Fibroblast of the aortic adventitia (primary cell): ENCODE data around the gene RPS18. TPM values are rescaled to one million over a fixed set of nuclear protein-coding genes. Genes with fewer than 3 reads are reported as not detected.
"Not testable (repeated sequence)": the region's sequence is repeated elsewhere in the genome, so short reads cannot be mapped to it uniquely, and the experiment has no call there.

Experiments used
- DNase-seq: peaks from one replicate; pipeline ENCODE4 v3.0.0-alpha.2; 2010; ENCODE audit warnings: low read depth
- H3K4me3 ChIP-seq: 2 replicates; pipeline ENCODE4 v1.5.1; 2011; ENCODE audit warnings: low read depth, mild to moderate bottlenecking, control low read depth, low read length, moderate library complexity
- total RNA-seq: library from RNA; depleted of rRNA; stranded (reverse); fragments of >200 nt; gene quantifications from 2 replicates; pipeline ENCODE4 v1.2.3, GENCODE V29; 2012; ENCODE audit warnings: low replicate concordance
- TF ChIP-seq, protein P1 (sequence below): IDR thresholded peaks from 2 replicates; pipeline ENCODE4 v1.5.1; 2011; ENCODE audit warnings: mild to moderate bottlenecking, low read length, control low read depth, inconsistent platforms; ENCODE audit not compliant: insufficient read depth

RPS18 gene
- total RNA-seq, 1 donor: 4,237 TPM

DNA sequence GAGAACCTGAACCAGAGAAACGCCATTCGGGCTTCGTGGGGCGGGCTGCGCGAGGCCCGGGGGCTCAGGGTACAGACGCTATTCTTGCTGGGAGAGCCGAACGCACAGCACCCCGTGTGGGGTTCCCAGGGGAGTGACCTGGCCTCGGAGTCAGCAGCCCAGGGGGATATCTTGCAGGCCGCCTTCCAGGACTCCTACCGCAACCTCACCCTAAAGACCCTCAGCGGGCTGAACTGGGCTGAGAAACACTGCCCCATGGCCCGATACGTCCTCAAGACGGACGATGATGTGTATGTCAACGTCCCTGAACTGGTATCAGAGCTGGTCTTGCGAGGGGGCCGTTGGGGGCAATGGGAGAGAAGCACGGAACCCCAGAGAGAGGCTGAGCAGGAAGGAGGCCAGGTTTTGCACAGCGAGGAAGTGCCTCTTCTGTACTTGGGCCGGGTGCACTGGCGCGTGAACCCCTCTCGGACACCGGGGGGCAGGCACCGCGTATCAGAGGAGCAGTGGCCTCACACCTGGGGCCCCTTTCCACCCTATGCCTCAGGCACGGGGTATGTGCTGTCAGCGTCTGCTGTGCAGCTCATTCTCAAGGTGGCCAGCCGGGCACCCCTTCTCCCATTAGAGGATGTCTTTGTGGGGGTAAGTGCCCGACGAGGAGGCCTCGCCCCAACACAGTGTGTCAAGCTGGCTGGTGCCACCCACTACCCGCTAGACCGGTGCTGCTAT lies 6.0 kb downstream of the RPS18 start:
- TF ChIP-seq, protein P1, sequence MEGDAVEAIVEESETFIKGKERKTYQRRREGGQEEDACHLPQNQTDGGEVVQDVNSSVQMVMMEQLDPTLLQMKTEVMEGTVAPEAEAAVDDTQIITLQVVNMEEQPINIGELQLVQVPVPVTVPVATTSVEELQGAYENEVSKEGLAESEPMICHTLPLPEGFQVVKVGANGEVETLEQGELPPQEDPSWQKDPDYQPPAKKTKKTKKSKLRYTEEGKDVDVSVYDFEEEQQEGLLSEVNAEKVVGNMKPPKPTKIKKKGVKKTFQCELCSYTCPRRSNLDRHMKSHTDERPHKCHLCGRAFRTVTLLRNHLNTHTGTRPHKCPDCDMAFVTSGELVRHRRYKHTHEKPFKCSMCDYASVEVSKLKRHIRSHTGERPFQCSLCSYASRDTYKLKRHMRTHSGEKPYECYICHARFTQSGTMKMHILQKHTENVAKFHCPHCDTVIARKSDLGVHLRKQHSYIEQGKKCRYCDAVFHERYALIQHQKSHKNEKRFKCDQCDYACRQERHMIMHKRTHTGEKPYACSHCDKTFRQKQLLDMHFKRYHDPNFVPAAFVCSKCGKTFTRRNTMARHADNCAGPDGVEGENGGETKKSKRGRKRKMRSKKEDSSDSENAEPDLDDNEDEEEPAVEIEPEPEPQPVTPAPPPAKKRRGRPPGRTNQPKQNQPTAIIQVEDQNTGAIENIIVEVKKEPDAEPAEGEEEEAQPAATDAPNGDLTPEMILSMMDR: no peak
- H3K4me3 ChIP-seq: peak overlapping the region; percentile 53
- no peak for DNase-seq

DNA sequence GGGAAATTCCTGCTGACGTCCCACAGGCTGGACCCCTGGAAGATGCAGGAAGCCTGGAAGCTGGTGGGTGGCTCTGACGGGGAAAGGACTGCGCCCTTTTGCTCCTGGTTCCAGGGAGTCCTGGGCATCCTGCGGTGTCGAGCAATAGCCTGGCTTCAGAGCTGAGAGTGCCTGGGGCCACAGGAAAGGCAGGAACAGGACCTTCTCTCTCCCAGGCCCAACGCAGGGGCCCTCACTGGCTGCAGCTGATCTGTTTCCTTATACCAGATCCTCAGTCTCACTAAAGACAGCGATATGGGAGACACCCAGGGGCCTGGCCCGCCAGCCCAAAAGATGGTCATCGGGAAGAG lies 6.5 kb downstream of the RPS18 start:
- TF ChIP-seq, protein P1: no peak
- DNase-seq: no peak
- H3K4me3 ChIP-seq: no peak overlapping the region

DNA sequence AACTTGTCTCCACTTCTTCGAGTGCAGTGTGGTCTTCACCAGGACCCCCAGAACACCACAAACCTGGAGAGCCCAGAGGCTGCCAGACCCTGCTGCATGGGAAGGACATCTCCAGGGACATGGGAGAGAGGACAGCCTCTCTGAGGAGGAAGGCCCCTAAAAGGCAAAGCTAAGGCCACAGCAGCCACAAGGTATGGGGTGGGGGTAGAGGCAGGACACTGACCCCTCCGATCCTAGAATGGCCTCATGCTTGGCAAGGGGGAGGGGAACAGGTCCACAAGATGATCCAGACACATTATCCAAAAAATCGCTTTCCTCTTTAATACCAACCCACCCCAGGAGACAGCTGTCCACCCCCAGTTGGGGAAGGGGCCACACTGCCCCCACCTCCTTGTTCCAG lies 6.9 kb downstream of the RPS18 start:
- no peak overlapping the region for H3K4me3 ChIP-seq
- TF ChIP-seq, protein P1: no peak
- DNase-seq: no peak

DNA sequence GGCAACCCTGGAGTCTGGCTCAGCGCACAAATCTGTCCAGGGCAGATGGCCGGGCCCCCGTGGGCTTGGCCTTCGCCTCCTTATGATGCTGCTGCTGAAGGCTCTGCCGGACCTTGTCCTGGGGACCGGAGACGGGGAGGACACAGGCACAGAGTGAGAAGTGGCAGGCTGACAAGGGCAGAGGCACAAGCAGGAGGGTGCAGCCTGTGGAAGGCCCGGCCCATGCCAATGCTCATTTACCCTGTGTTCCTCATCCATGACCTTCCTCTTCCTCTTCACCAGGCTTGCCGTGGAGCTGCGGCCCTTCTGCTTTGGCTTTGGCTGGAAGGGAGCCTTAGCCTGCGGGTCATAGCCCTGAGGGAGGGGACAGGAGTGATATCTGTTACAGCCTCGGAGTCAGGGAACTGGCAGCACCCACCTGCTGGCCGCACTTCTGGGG lies 7.4 kb downstream of the RPS18 start:
- no peak for DNase-seq
- no peak overlapping the region for H3K4me3 ChIP-seq
- TF ChIP-seq, protein P1: no peak

DNA sequence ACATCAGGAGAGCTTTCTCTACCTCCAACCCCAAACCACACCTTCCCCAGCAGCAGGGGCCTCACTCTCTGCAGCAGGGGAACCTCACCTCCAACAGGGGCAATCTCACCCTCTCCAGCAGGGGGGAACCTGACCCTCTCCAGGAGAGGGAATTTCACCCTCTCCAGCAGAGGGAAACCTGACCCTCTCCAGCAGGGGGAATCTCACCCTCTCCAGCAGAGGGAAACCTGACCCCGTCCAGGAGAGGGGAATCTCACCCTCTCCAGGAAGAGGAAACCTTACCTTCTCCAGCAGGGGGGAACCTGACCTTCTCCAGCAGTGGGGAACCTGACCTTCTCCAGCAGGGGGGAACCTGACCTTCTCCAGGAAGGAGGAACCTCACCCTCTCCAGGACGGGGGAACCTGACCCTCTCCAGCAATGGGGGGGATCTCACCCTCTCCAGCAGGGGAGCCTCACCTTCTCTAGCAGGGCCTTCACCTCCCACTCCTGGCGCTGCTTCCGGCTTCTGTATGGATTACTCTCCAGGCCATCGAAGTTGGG lies 8.2 kb downstream of the RPS18 start:
- no peak overlapping the region for H3K4me3 ChIP-seq
- peak; percentile 40 for DNase-seq
- TF ChIP-seq, protein P1: peak; percentile 60

DNA sequence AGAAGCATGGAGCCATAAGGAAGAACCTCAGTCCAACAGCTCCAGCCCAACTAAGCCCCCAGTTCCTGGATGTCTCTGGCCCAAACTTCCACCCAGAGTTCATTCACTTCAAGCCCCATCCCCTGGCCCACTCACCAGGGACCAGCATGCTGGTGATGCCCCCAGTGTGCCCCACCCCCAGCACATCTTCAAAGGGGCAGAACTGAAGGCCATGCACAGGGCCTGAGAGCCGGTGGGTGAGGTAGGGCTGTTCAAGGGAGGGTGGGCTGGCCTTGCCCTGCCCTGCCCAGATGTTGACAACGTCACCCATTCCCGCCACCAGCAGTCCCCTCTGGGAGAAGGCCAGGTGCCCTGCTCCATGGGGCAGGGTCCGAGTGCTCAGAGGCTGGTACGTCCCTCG lies 8.7 kb downstream of the RPS18 start:
- H3K4me3 ChIP-seq: no peak overlapping the region

DNA sequence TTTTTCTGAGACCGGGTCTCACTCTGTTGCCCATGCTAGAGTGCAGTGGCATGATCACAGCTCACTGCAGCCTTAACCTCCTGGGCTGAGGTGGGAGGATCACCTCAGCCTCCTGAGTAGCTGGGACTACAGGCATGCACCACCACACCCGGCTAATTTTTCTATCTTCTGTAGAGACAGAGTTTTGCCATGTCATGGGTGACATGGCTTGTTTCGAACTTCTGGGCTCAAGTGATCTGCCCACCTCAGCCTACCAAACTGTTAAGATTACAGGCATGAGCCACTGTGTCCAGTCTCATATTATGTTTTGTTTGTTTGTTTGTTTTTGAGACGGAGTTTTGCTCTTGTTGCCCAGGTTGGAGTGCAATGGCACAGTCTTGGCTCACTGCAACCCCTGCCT lies 13.3 kb downstream of the RPS18 start:
- not testable (repeated sequence) for H3K4me3 ChIP-seq, DNase-seq

More for the DNA sequence above, 8.7 kb downstream of the RPS18 start:
- no peak for DNase-seq
- TF ChIP-seq, protein P1: no peak
